HK-2 (cell line): Measurements from ENCODE around the gene SMIM35.
"Not testable (repeated sequence)": the region's sequence is repeated elsewhere in the genome, so short reads cannot be mapped to it uniquely, and the experiment has no call there.

Experiments
- DNase-seq: peaks from one replicate; pipeline ENCODE4 v3.0.0-alpha.2; 2018; ENCODE audit not compliant: unreplicated experiment

Gene SMIM35

GRCh38 chr11:118033443-118033842 lies 53.3 kb downstream of the SMIM35 start:
- no peak for DNase-seq

- DNase-seq = no peak
Measured at GRCh38 chr11:118028626-118029025, 58.1 kb downstream of the SMIM35 start.

- no peak for DNase-seq
Measured at GRCh38 chr11:118027694-118028093, 59.1 kb downstream of the SMIM35 start.

GRCh38 chr11:118021146-118021545 lies 65.6 kb downstream of the SMIM35 start:
- DNase-seq = no peak

GRCh38 chr11:118018401-118018800 lies 68.4 kb downstream of the SMIM35 start:
- DNase-seq = no peak

GRCh38 chr11:118017631-118018315 lies 69.0 kb downstream of the SMIM35 start:
- no peak for DNase-seq

GRCh38 chr11:118017111-118017510 lies 69.7 kb downstream of the SMIM35 start:
- DNase-seq = no peak

- no peak for DNase-seq
Measured at GRCh38 chr11:118016104-118016503, 70.7 kb downstream of the SMIM35 start.

- DNase-seq = no peak
Measured at GRCh38 chr11:118015385-118015841, 71.3 kb downstream of the SMIM35 start.

GRCh38 chr11:118014022-118014421 lies 72.7 kb downstream of the SMIM35 start:
- DNase-seq = no peak

- DNase-seq = peak; percentile 5
Measured at GRCh38 chr11:118012083-118012669, 74.6 kb downstream of the SMIM35 start.

GRCh38 chr11:118010738-118011461 lies 75.9 kb downstream of the SMIM35 start:
- DNase-seq = no peak

- DNase-seq = no peak
Measured at GRCh38 chr11:118009864-118010737, 76.7 kb downstream of the SMIM35 start.

GRCh38 chr11:118008271-118008911 lies 78.4 kb downstream of the SMIM35 start:
- DNase-seq = no peak

GRCh38 chr11:118007563-118008270 lies 79.0 kb downstream of the SMIM35 start:
- DNase-seq = not testable (repeated sequence)

- no peak for DNase-seq
Measured at GRCh38 chr11:118007040-118007439, 79.7 kb downstream of the SMIM35 start.

- DNase-seq = no peak
Measured at GRCh38 chr11:118006153-118006534, 80.6 kb downstream of the SMIM35 start.

GRCh38 chr11:118005224-118006152 lies 81.3 kb downstream of the SMIM35 start:
- DNase-seq = no peak

- DNase-seq = no peak
Measured at GRCh38 chr11:118004543-118005223, 82.1 kb downstream of the SMIM35 start.
